H7 (cell line): ENCODE data around the gene FOXL3. TPM values are rescaled to one million over a fixed set of nuclear protein-coding genes. Genes with fewer than 3 reads are reported as not detected.
"Not testable (repeated sequence)": the region's sequence is repeated elsewhere in the genome, so short reads cannot be mapped to it uniquely, and the experiment has no call there.

Experiments
- DNase-seq: peaks from one replicate; pipeline ENCODE4 v3.0.0; 2012
- H3K27me3 ChIP-seq: 2 replicates; pipeline ENCODE4 v1.6.0; 2011; ENCODE audit warnings: mild to moderate bottlenecking, low read length; ENCODE audit not compliant: control insufficient read depth, insufficient read depth
- H3K36me3 ChIP-seq: replicated peaks from 2 replicates; pipeline ENCODE4 v1.5.1; 2011; ENCODE audit warnings: low read length; ENCODE audit not compliant: control insufficient read depth, insufficient read depth
- H3K4me3 ChIP-seq: 2 replicates; pipeline ENCODE4 v1.5.1; 2011; ENCODE audit warnings: low read depth, mild to moderate bottlenecking, control low read depth, low read length, moderate library complexity; ENCODE audit not compliant: insufficient read depth
- total RNA-seq: library from RNA; depleted of rRNA; stranded (reverse); fragments of >200 nt; shearing (Covaris generic); gene quantifications from 2 replicates; pipeline ENCODE4 v1.2.3, GENCODE V29; 2014; rRNA removed

FOXL3 gene
- total RNA-seq, 1 experiment from 2014 or later: not detected

DNA sequence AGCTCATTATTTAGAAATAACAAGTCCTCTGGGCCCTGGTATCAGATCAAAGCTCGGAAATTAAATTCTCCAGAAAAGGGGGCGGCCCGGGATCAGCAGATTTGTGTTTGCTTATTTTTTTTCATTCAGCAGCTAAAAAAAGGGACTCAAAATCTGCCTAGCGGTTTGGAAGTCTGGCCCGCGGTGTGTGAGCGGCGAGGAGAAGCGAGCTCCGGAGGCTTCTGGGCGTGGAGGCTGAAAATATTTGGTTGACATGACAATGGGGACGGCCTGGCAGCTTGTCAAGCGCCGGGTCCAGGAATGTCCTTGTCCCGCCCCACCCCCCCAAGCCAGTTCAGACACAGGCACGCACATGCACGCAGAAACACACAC, 43.4 kb downstream of the FOXL3 start:
- no peaks in the 10 kb centered on the region for H3K36me3 ChIP-seq
- peak; percentile 57 for DNase-seq
- no peak overlapping the region for H3K4me3 ChIP-seq
- H3K27me3 ChIP-seq: no peaks in the 10 kb centered on the region; the same call in 1 of the 2 replicates

DNA sequence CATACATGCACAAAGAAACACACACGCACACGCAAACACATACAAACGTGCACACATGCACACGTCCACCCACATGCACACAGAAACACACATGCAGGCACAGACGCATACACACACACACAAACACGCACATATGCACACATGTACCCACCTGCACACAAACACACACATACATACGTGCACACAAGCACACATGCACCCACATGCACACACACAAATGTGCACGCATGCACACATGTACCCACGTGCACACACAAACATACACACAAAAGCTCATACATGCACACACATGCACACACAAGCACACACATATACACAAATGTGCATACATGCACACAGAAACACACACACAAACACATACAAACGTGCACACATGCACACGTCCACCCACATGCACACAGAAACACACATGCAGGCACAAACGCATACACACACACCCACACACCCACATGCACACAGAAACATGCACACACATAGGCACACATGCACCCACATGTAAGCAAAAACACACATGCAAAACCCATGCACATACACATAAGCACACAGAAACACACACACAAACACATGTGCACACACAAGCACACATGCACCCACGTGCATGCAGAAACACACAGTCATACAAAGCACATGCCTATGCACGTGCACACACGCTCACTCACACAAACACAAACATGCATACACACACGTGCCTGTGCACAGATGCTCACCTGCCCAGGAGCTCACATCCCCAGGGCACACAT, 44.8 kb downstream of the FOXL3 start:
- H3K27me3 ChIP-seq: no peaks in the 10 kb centered on the region; the same call in 1 of the 2 replicates
- H3K36me3 ChIP-seq: no peaks in the 10 kb centered on the region
- DNase-seq: no peak
- H3K4me3 ChIP-seq: no peak overlapping the region

DNA sequence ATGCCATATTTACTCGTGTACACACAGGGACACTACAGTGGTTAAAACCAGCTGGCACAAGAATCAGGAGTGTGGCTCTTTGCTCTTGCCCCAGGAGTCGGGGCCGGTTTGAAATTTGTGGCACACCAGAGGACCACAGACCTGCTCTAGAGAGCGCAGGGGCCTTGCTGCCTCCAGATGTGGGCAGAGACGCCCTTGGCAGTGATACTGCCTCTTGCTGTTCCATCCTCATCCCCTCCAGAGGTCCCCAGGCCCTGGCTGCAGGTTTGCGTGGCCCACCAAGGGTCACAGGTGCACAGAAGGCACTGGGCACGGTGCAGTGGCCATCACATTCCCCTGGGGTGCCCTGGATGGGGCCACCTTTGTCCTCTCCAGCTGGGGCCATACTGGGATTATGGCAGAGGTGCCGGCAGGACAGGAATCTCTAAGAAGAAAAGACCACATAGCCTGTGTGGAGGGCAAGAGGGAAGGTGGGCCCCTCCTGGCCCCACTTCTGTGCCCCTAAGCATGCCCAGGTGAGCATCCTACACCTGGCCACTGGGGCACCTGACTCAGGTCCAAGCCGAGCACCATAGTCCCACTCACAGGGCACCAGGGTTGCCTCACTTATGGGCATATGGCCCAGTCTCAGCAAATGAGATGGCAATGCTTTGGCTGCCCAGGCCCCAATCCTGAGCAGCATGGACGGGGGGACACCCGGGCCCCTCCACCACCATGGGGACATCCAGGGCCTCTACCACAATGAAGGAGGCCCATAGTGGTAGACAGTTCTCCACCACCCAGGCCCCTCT, 45.6 kb downstream of the FOXL3 start:
- DNase-seq: peak; percentile 55
- H3K4me3 ChIP-seq: no peak overlapping the region
- no peaks in the 10 kb centered on the region for H3K36me3 ChIP-seq
- no peaks in the 10 kb centered on the region; the same call in 1 of the 2 replicates for H3K27me3 ChIP-seq

DNA sequence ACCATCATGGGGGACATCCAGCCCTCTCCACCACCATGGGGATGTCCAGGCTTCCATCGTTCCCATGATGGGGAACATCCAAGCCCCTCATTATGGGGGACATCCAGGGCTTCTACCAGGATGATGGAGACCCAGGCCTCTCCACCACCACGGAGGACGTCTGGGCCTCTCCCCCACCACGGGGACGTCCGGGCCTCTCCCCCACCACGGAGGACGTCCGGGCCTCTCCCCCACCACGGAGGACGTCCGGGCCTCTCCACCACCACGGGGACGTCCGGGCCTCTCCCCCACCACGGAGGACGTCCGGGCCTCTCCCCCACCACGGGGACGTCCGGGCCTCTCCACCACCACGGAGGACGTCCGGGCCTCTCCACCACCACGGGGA, 46.2 kb downstream of the FOXL3 start:
- H3K27me3 ChIP-seq, H3K36me3 ChIP-seq, H3K4me3 ChIP-seq, DNase-seq: not testable (repeated sequence)

DNA sequence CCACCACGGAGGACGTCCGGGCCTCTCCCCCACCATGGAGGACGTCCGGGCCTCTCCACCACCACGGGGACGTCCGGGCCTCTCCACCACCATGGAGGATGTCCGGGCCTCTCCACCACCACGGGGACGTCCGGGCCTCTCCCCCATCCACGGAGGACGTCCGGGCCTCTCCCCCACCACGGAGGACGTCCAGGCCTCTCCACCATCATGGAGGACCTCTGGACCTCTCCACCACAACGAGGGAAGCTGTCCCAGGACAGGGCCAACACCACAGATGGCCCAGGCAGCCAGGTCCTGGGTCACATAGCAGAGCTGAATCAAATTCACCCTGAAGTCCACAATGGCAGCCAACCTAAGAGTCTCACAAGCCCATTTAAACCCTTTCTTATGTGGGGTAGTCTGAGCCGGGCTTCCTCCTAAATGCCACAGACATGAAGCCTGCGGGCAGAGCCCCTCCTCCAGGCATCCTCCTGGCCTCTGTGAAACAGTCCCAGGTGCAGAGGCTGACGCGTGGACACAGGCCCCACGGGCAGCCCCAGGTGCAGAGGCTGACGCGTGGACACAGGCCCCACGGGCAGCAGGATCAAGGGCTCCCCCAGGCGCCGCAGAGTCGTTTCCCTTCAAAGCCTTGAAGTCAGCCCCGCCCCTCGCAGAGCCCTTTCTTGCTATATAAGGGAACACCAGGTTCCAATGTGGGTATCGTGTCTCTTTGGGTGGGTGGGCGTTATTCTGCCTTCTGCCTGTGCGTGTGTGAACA, 47.0 kb downstream of the FOXL3 start:
- Histone ChIP-seq H3K27me3 (no peaks in the 10 kb centered on the region; the same call in 1 of the 2 replicates), H3K36me3 (no peaks in the 10 kb centered on the region), H3K4me3 (no peak overlapping the region)
- no peak for DNase-seq

DNA sequence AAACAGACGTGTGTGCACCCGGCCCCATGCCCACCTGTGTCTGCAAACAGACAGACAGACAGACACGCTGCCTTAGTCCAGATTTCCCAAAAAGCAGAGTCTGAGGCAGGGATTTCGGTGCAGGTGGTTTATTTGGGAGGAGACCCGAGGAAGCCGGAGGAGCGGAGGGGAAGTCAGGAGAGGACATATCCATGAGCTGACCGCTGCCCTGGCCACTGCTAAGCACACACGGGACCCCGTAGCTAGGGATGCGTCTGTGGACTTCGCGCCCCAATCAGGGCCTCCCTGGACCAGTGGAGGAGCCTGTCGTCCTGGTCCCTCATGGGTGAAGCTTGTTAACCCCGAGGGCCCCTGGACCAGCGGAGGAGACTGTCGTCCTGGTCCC, 47.6 kb downstream of the FOXL3 start:
- Histone ChIP-seq H3K36me3 (no peaks in the 10 kb centered on the region), H3K27me3 (no peaks in the 10 kb centered on the region; the same call in 1 of the 2 replicates), H3K4me3 (no peak overlapping the region)
- no peak for DNase-seq

DNA sequence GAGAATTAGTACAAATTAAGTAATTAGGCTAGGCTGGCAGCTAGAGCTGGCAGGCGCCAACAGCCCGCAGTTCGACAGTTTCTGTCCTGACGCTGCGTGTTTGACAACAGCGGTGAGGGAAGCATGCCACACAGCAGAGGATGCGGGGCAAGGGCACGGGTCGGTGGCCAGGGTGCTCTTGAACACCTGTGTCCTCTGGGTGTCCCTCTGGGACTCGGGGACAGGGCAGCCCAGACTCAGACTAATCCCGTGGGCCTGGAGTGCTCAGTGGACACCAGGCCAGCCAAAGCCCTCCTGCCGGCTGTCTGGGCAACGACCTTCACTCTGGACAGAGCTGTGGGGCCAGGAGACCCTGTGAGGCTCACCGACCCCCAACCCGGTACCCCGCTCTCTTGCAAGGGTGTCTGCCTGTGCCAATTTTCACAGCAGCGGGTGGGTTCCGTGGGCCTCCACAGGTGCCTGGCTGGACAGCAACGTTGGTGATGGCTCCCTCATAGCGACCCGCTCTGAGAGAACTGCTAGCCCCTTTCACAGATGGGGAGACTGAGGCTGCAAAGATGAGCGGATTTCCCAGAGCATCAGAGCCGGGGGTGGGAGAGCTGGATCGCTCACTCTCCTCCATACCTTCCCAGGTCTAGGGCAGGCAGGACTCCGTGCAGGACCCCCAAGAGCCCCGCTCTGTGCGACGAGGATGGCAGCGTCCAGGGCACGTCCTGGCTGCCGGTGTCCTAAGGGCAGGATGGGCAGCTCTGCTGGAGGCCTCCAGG, 48.5 kb downstream of the FOXL3 start:
- Histone ChIP-seq H3K36me3 (no peaks in the 10 kb centered on the region), H3K4me3 (no peak overlapping the region), H3K27me3 (no peaks in the 10 kb centered on the region)
- peak; percentile 28 for DNase-seq

DNA sequence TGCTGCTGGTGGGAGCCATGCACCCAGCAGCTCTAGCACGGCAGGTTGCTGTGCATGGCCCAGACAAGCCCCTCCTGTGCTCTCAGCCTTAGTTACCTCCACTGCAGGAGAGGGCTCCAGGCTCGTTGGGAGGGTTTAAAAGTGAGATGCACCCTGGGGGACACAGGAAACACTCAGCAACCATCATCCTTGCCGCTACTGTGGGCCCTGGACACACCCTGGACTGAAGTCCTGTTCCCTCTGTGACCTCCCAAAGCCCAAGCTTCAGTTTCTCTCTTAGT, 49.0 kb downstream of the FOXL3 start:
- DNase-seq: no peak
- Histone ChIP-seq H3K27me3 (no peaks in the 10 kb centered on the region), H3K36me3 (no peaks in the 10 kb centered on the region), H3K4me3 (no peak overlapping the region)

DNA sequence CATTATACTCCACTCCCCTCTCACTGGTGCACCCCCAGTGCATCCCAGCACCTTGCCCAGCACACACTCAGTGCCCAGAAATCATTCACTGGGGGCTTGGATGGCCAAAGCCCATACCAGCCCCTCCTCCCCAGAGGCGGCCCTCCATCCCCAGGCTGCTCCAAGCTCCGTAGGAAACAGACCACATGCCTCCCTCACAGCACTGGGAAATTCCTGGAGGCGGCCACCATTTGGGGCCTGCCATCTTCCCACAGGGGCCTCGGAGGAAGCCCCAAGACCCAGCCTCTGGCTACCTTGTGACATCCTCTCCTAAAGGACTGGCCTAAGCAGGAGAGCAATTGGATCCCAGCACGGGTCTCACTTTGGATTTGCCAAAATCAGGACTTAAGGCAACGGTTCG, 49.7 kb downstream of the FOXL3 start:
- H3K36me3 ChIP-seq: no peaks in the 10 kb centered on the region
- no peak for DNase-seq
- H3K27me3 ChIP-seq: no peaks in the 10 kb centered on the region
- H3K4me3 ChIP-seq: no peak overlapping the region

DNA sequence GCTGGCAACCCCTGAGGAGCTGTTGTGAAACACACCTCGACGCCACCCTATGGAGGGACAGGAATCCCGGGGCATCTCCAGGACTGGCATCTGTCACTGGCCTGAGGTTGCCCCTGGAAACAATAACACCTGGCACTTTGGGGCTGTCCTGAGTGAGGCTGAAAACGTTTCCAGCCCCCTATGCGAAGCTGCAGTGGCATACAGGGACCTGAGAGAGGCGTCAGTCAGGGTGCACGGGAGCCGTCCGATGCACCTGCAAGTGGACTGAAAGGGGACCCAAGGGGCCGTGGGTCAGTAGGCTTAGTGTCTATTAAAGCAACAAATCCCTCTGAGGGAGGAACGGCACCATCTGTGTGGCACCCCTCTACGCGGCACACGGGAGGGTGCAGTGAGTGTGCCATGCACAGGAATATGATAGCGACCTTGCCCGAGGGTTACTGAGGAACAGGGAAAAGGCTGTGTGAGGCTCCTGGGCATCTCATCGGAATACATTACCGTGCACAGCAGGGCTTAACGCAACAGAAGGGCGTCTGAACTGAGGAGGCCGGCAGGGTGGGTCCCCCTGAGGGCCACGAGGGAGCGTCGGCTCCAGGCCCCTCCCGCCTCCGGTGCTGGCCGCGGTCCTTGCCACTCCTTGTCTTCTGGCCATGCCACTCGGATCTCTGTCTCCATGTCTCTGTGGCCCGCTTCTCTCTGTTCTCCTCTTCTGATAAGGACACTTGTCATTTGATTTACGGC, 50.4 kb downstream of the FOXL3 start:
- no peak overlapping the region for H3K4me3 ChIP-seq
- no peaks in the 10 kb centered on the region for H3K36me3 ChIP-seq
- no peaks in the 10 kb centered on the region for H3K27me3 ChIP-seq
- DNase-seq: no peak

Other genes starting within 250 kb of the FOXL3 start
- gene FAM20C, start 97.6 kb upstream of the FOXL3 start, total RNA-seq: 63.2 and 71.5 TPM in 2 replicates
- gene PDGFA, start 229.7 kb downstream of the FOXL3 start, total RNA-seq: 149 and 202 TPM in 2 replicates